ENCODE results near the gene ZMIZ1. TPM values are rescaled to one million over a fixed set of nuclear protein-coding genes. Genes with fewer than 3 reads are reported as not detected.

The ZMIZ1 gene
- total RNA-seq, 4 donors from 2014 or later: 71.9 to 104 (median 79.5) TPM

DNA sequence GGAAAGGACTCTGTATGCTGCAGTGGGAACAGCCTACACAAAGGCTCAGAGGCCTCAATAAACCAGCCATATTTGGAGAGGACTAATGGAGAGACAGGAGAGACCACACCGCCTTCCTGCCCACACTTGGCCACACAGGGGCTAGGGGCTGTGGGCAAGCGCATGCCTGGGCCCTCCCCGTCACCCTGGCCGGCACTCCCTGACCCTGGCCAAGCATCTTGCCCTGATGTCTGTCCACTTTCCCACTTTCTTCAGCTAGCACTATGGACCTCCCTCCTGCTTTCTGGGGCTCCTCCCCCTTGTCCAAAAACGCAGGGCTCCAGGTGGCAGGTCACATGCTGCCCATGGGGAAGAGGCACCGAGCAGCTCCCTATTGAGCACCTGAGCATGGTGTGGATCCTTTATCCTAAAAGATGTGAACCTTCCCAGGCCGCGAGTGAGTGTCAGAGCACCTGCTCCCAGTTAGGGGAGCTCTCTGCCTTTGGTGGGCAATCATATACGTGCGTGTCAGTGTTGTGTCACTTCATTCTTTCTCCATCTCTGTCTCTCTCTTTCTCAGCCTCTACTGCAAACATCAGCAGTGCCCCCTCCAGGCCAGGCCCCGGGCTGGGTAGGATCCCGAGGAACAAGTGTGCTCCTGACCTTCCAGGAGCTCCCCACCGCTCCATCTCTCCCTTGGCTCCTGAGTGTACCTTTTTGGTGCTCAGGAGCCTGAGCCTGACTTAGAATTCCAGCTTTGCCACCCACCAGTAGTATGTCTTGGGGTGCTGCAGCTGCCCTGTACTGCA is 74.0 kb downstream of the ZMIZ1 start:
- H3K4me1 ChIP-seq: peaks cover 80% of the 10 kb centered on the region
- 89% methylated on average over 13 of the region's 13 CpGs for WGBS
- H3K27ac ChIP-seq: peak overlapping the region; percentile 91
- TF ChIP-seq EP300 (IDR thresholded peaks at IDR 0.05) (no peak), POLR2AphosphoS5 (IDR thresholded peaks at IDR 0.05) (no peak), POLR2A (IDR thresholded peaks at IDR 0.05) (no peak)
- TF ChIP-seq, protein P1, sequence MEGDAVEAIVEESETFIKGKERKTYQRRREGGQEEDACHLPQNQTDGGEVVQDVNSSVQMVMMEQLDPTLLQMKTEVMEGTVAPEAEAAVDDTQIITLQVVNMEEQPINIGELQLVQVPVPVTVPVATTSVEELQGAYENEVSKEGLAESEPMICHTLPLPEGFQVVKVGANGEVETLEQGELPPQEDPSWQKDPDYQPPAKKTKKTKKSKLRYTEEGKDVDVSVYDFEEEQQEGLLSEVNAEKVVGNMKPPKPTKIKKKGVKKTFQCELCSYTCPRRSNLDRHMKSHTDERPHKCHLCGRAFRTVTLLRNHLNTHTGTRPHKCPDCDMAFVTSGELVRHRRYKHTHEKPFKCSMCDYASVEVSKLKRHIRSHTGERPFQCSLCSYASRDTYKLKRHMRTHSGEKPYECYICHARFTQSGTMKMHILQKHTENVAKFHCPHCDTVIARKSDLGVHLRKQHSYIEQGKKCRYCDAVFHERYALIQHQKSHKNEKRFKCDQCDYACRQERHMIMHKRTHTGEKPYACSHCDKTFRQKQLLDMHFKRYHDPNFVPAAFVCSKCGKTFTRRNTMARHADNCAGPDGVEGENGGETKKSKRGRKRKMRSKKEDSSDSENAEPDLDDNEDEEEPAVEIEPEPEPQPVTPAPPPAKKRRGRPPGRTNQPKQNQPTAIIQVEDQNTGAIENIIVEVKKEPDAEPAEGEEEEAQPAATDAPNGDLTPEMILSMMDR (IDR thresholded peaks at IDR 0.05): no peak
- no peak for DNase-seq (ENCODE audit: low spot score in 2 of 2)
- peaks cover 47% of the 10 kb centered on the region for H3K36me3 ChIP-seq
- no peak overlapping the region for H3K4me3 ChIP-seq
- H3K27me3 ChIP-seq: no peaks in the 10 kb centered on the region
- no peaks in the 10 kb centered on the region for H3K9me3 ChIP-seq

DNA sequence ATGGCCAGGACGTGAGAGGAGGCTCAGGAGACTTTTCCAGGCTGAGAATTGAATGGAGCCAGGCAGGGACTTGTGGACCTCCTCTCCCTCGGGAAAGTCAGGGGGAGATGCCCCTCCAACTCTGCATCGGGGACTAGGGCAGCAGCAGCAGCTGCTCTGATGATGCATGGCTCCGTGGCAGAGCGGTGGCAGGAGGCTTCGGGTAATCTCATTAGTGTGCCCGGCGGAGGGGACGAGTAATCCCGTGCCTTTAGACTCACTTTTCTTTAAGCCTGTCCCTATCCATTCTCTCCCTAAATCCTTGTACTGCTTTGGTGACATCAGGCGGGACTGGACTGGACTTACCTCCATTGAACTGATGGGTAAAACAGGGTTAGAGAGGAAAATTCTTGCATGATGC is 75.1 kb downstream of the ZMIZ1 start:
- peaks cover 80% of the 10 kb centered on the region for H3K4me1 ChIP-seq
- peak overlapping the region; percentile 91 for H3K27ac ChIP-seq
- WGBS: 85% methylated on average over 11 of the region's 11 CpGs
- TF ChIP-seq EP300 (IDR thresholded peaks at IDR 0.05) (no peak), POLR2A (IDR thresholded peaks at IDR 0.05) (no peak), POLR2AphosphoS5 (IDR thresholded peaks at IDR 0.05) (no peak)
- TF ChIP-seq, protein P1 (IDR thresholded peaks at IDR 0.05): no peak
- H3K4me3 ChIP-seq: no peak overlapping the region
- no peak for DNase-seq (ENCODE audit: low spot score in 2 of 2)
- H3K36me3 ChIP-seq: peaks cover 47% of the 10 kb centered on the region
- no peaks in the 10 kb centered on the region for H3K27me3 ChIP-seq
- no peaks in the 10 kb centered on the region for H3K9me3 ChIP-seq

DNA sequence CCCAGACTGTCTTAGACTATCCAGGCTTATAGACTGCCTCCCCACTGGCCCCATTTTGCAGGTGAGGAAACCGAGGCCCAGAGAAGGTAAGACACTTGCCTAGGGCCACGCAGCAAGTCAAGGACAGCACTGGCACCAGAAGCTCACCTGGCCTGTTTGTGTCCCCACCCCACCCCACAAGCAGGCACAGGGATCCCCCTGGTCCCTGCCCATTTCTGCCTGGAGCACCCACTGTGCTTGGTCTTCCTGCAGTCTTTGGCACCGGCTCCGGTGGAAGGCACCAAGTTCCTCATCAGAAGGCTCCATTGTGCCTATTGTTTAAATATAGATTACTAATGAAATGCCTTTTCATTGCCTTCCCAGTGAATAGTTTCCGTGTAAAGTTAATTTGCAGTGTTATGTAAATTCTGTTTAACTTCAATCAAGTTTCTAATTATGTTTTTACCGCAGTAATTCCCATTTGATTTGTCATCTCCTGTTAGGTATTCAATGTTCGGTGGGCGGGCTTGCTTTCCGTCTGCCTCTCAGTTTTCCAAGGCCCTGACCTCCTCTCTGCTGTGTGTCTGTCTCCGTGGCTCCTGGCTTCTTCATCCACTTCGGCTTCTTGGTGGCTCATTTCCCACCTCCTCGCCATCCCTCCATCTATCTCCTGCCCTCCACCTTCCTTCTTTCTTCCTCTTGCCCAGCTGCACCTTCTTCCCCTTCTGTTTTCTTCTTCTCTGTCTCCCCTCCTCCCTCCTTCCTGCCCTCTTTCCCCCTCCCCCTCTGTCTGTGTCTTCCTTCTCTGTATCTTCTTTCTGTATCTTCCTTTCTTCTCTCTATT is 75.8 kb downstream of the ZMIZ1 start:
- Histone ChIP-seq H3K4me1 (peaks cover 82% of the 10 kb centered on the region), H3K36me3 (peaks cover 42% of the 10 kb centered on the region), H3K9me3 (no peaks in the 10 kb centered on the region), H3K27ac (peak overlapping the region; percentile 91), H3K4me3 (no peak overlapping the region), H3K27me3 (no peaks in the 10 kb centered on the region)
- WGBS: 60% methylated on average over 12 of the region's 12 CpGs
- no peak for DNase-seq (ENCODE audit: low spot score in 2 of 2)
- TF ChIP-seq POLR2AphosphoS5 (IDR thresholded peaks at IDR 0.05) (no peak), EP300 (IDR thresholded peaks at IDR 0.05) (no peak), POLR2A (IDR thresholded peaks at IDR 0.05) (no peak)
- TF ChIP-seq, protein P1 (IDR thresholded peaks at IDR 0.05): no peak

DNA sequence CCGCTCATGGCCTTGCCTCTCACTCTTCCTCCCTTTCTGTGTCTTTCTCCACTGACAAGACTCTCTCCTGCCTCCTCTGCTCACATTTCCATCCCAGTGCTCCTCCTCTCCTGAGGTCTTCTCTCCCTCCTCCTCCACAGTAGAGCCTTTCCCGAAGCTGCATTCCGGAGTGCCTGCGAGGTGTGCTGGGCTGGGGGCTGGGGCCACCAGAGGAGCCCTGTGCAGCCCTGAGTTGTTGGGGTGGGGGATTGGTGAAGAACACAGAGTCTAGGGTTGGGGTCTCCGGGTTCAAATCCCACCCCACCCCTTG is 76.4 kb downstream of the ZMIZ1 start:
- Histone ChIP-seq H3K9me3 (no peaks in the 10 kb centered on the region), H3K4me3 (no peak overlapping the region), H3K4me1 (peaks cover 85% of the 10 kb centered on the region), H3K27ac (peak overlapping the region; percentile 91), H3K36me3 (peaks cover 36% of the 10 kb centered on the region), H3K27me3 (no peaks in the 10 kb centered on the region)
- DNase-seq (ENCODE audit: low spot score in 2 of 2): no peak
- TF ChIP-seq, protein P1 (IDR thresholded peaks at IDR 0.05): no peak
- TF ChIP-seq EP300 (IDR thresholded peaks at IDR 0.05): no peak
- no peak for TF ChIP-seq POLR2AphosphoS5 (IDR thresholded peaks at IDR 0.05)
- TF ChIP-seq POLR2A (IDR thresholded peaks at IDR 0.05): no peak
- WGBS: 72% methylated on average over 5 of the region's 5 CpGs

Data from suprapubic skin (tissue), 4 donors.